ENCODE data around the gene RASA3. TPM values are rescaled to one million over a fixed set of nuclear protein-coding genes. Genes with fewer than 3 reads are reported as not detected.
A peak's percentile ranks its signal among the peaks of the same experiment; 100 is the strongest.
"Not testable (repeated sequence)": the region's sequence is repeated elsewhere in the genome, so short reads cannot be mapped to it uniquely, and the experiment has no call there.

The RASA3 gene
- total and polyA plus RNA-seq, 5 donors from 2014 or later: 93.8 to 265 (median 99.6) TPM

DNA sequence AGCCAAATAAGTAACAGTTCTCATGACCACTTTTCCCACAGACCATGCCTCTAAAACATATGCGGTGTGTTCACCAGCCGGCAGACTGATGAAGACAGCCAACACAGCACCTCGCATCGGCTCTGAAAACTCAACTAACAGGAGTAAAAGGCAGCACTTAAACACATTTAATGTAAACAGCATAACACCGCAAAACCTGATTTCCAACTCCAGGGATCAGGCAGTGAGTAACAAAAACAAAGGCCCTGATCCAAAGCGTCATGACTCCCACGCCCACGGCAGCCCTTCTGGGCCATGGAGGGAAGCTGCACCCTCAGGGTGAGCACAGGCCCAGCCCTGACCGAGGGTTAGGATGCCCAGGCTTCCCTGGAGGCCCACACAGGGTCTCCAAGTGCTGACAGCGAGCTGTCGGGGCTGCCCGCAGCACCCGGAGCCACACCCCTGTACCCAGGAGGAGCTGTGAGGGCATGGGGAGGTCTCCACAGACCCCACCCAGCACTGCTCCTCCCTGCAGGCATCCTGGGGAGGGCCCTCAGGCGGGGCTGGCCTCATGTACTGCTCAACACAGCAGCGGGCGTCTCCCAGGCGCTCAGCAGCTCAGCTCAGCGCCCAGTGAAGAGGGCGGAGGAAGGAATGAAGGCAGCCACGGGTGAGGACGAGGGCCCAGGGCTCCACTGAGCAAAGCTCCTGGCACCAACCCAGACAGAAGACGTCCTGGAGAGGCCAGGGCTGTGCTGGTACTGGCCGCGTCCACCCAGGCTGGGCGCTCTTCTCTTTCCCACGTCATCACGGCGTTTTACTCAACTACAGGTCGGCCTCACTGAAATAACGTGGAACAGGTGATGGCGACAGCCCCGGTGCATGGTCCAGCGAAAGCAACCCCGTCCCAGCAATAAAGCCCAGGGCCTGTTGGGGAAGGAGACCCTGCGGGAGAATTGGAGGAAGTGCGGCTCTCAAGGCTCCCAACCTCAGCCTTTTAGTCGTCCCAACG is 53.7 kb downstream of the RASA3 start:
- peak overlapping the region; percentile 33 for H3K27ac ChIP-seq (ENCODE audit: insufficient read depth, low read length, poor library complexity, severe bottlenecking)
- H3K4me1 Mint-ChIP-seq: peaks cover 5 to 67% (median 34%) of the 10 kb centered on the region in 4 donors
- H3K9me3 Mint-ChIP-seq: peaks cover 0 to 9% (median 0%) of the 10 kb centered on the region in 7 donors
- ATAC-seq (ENCODE audit: low read depth in 2 of 2) (peak in 1 of 2 donors; percentile 17), DNase-seq (no peak)
- H3K27me3 Mint-ChIP-seq: no peaks in the 10 kb centered on the region
- peaks cover 12% of the 10 kb centered on the region for H3K36me3 Mint-ChIP-seq
- H3K4me3 Mint-ChIP-seq: peak overlapping the region; percentile 29 to 60 (median 39)
- peaks cover 51% of the 10 kb centered on the region for H3K4me1 ChIP-seq (ENCODE audit: control insufficient read depth, insufficient read depth, low read length, poor library complexity, severe bottlenecking)
- no peak overlapping the region for H3K4me3 ChIP-seq (ENCODE audit: low read depth, low read length)
- H3K36me3 ChIP-seq (ENCODE audit: control insufficient read depth, insufficient read depth, low read length): peaks cover 69% of the 10 kb centered on the region
- H3K9me3 ChIP-seq (ENCODE audit: control insufficient read depth in 2 of 2, low read length in 2 of 2): no peaks in the 10 kb centered on the region
- no peaks in the 10 kb centered on the region for H3K27me3 ChIP-seq (ENCODE audit: control insufficient read depth, insufficient read depth, low read length)
- peak overlapping the region; percentile 57 to 84 (median 64) for H3K27ac Mint-ChIP-seq

DNA sequence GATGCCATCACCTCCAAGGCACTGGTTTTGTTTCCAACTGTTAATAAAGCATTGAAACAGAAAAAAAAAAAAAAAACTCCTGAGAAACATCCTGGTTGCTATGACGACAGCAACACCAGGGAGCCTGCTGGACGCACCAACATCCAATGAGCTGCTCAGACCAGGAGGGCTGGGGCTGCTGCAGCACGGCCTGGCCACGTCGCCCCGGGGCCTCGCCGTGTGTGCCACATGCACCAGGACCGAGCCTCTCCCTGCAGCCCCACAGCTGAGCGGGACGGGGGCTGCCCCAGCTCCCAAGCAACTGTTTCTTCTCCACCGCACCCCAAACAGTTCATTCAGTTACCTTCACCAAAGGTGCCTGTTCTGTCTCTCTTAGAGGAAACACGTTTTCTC is 54.5 kb downstream of the RASA3 start:
- no peaks in the 10 kb centered on the region for H3K9me3 ChIP-seq (ENCODE audit: control insufficient read depth in 2 of 2, low read length in 2 of 2)
- H3K27me3 ChIP-seq (ENCODE audit: control insufficient read depth, insufficient read depth, low read length): no peaks in the 10 kb centered on the region
- no peak overlapping the region for H3K4me3 ChIP-seq (ENCODE audit: low read depth, low read length)
- peaks cover 5 to 65% (median 31%) of the 10 kb centered on the region in 4 donors for H3K4me1 Mint-ChIP-seq
- H3K9me3 Mint-ChIP-seq: peaks cover 0 to 9% (median 0%) of the 10 kb centered on the region in 7 donors
- H3K4me1 ChIP-seq (ENCODE audit: control insufficient read depth, insufficient read depth, low read length, poor library complexity, severe bottlenecking): peaks cover 51% of the 10 kb centered on the region
- H3K36me3 Mint-ChIP-seq: peaks cover 12% of the 10 kb centered on the region
- peak overlapping the region in 1 of 3 donors; percentile 55 for H3K27ac Mint-ChIP-seq
- H3K27me3 Mint-ChIP-seq: no peaks in the 10 kb centered on the region
- ATAC-seq (ENCODE audit: low read depth in 2 of 2) (no peak), DNase-seq (no peak)
- H3K4me3 Mint-ChIP-seq: no peak overlapping the region
- H3K27ac ChIP-seq (ENCODE audit: insufficient read depth, low read length, poor library complexity, severe bottlenecking): peak overlapping the region; percentile 51
- peaks cover 74% of the 10 kb centered on the region for H3K36me3 ChIP-seq (ENCODE audit: control insufficient read depth, insufficient read depth, low read length)

GRCh38 chr13:114077099-114077932 is 55.1 kb downstream of the RASA3 start:
- Mint-ChIP-seq H3K4me3 (peak overlapping the region in 2 of 4 donors; percentile 19 to 73), H3K9me3 (peaks cover 0 to 9% (median 0%) of the 10 kb centered on the region in 7 donors), H3K27ac (peak overlapping the region in 2 of 3 donors; percentile 55 to 78), H3K27me3 (no peaks in the 10 kb centered on the region), H3K36me3 (peaks cover 19% of the 10 kb centered on the region), H3K4me1 (peaks cover 5 to 65% (median 30%) of the 10 kb centered on the region in 4 donors)
- ATAC-seq (ENCODE audit: low read depth in 2 of 2): no peak
- Histone ChIP-seq H3K4me1 (ENCODE audit: control insufficient read depth, insufficient read depth, low read length, poor library complexity, severe bottlenecking) (peaks cover 48% of the 10 kb centered on the region), H3K9me3 (ENCODE audit: control insufficient read depth in 2 of 2, low read length in 2 of 2) (no peaks in the 10 kb centered on the region), H3K36me3 (ENCODE audit: control insufficient read depth, insufficient read depth, low read length) (peaks cover 75% of the 10 kb centered on the region), H3K27ac (ENCODE audit: insufficient read depth, low read length, poor library complexity, severe bottlenecking) (peak overlapping the region; percentile 51), H3K27me3 (ENCODE audit: control insufficient read depth, insufficient read depth, low read length) (no peaks in the 10 kb centered on the region), H3K4me3 (ENCODE audit: low read depth, low read length) (no peak overlapping the region)
- DNase-seq: no peak

DNA sequence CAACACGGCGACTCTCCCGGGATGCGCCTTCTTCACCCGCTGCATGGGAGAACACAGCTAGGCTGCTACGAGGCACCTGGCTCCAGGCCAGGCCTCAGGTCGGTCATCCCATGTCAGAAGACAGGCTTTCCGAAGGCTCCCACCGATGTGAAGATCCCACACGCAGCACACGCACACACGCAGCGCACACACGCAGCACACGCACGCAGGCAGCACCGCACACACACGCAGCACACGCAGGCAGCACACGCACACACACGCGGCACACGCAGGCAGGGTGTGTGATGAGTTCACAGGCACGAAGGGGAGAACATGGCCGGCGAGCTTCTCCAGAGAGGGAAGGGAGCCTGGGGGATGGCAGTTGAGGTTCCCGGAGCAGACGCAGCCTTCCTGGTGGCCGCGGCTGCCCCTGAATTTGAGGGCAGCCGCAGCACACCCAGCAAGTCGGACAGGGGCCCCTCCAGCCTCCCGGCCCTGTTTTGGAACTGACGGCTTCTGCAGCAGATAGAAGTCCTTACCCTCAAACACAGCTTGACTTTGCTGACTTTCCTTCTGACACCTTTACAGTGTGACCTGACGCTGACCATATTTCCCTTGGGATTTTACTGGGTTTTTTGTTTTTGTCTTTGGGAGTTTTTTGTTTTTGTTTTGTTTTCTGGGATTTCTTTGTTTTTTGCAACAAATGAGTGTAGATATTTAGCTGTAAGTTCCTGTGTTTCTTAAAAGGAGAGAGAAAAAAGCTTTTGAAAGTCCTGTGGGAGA is 55.9 kb downstream of the RASA3 start:
- H3K9me3 Mint-ChIP-seq: peaks cover 0 to 8% (median 0%) of the 10 kb centered on the region in 7 donors
- Histone ChIP-seq H3K4me1 (ENCODE audit: control insufficient read depth, insufficient read depth, low read length, poor library complexity, severe bottlenecking) (peaks cover 40% of the 10 kb centered on the region), H3K4me3 (ENCODE audit: low read depth, low read length) (no peak overlapping the region), H3K9me3 (ENCODE audit: control insufficient read depth in 2 of 2, low read length in 2 of 2) (no peaks in the 10 kb centered on the region), H3K36me3 (ENCODE audit: control insufficient read depth, insufficient read depth, low read length) (peaks cover 75% of the 10 kb centered on the region), H3K27me3 (ENCODE audit: control insufficient read depth, insufficient read depth, low read length) (no peaks in the 10 kb centered on the region), H3K27ac (ENCODE audit: insufficient read depth, low read length, poor library complexity, severe bottlenecking) (no peak overlapping the region)
- H3K27me3 Mint-ChIP-seq: no peaks in the 10 kb centered on the region
- DNase-seq: no peak
- H3K27ac Mint-ChIP-seq: peak overlapping the region in 2 of 3 donors; percentile 58 to 78
- peaks cover 26% of the 10 kb centered on the region for H3K36me3 Mint-ChIP-seq
- peak overlapping the region in 2 of 4 donors; percentile 19 to 73 for H3K4me3 Mint-ChIP-seq
- no peak for ATAC-seq (ENCODE audit: low read depth in 2 of 2)
- H3K4me1 Mint-ChIP-seq: peaks cover 5 to 65% (median 33%) of the 10 kb centered on the region in 4 donors

GRCh38 chr13:114075811-114076210 is 56.6 kb downstream of the RASA3 start:
- not testable (repeated sequence) for H3K27ac ChIP-seq (ENCODE audit: insufficient read depth, low read length, poor library complexity, severe bottlenecking); H3K9me3 Mint-ChIP-seq; H3K27me3 Mint-ChIP-seq; ATAC-seq (ENCODE audit: low read depth in 2 of 2); DNase-seq; H3K9me3 ChIP-seq (ENCODE audit: control insufficient read depth in 2 of 2, low read length in 2 of 2); H3K4me3 ChIP-seq (ENCODE audit: low read depth, low read length); H3K27me3 ChIP-seq (ENCODE audit: control insufficient read depth, insufficient read depth, low read length); H3K4me3 Mint-ChIP-seq; H3K27ac Mint-ChIP-seq
- Histone ChIP-seq H3K36me3 (ENCODE audit: control insufficient read depth, insufficient read depth, low read length) (peaks cover 79% of the 10 kb centered on the region), H3K4me1 (ENCODE audit: control insufficient read depth, insufficient read depth, low read length, poor library complexity, severe bottlenecking) (peaks cover 34% of the 10 kb centered on the region)
- Mint-ChIP-seq H3K4me1 (peaks cover 5 to 65% (median 29%) of the 10 kb centered on the region in 4 donors), H3K36me3 (peaks cover 33% of the 10 kb centered on the region)

GRCh38 chr13:114074671-114075315 is 57.6 kb downstream of the RASA3 start:
- H3K4me3 Mint-ChIP-seq: no peak overlapping the region
- peaks cover 5 to 58% (median 28%) of the 10 kb centered on the region in 4 donors for H3K4me1 Mint-ChIP-seq
- Histone ChIP-seq H3K36me3 (ENCODE audit: control insufficient read depth, insufficient read depth, low read length) (peaks cover 74% of the 10 kb centered on the region), H3K4me1 (ENCODE audit: control insufficient read depth, insufficient read depth, low read length, poor library complexity, severe bottlenecking) (peaks cover 24% of the 10 kb centered on the region), H3K4me3 (ENCODE audit: low read depth, low read length) (no peak overlapping the region), H3K9me3 (ENCODE audit: control insufficient read depth in 2 of 2, low read length in 2 of 2) (no peaks in the 10 kb centered on the region), H3K27me3 (ENCODE audit: control insufficient read depth, insufficient read depth, low read length) (no peaks in the 10 kb centered on the region), H3K27ac (ENCODE audit: insufficient read depth, low read length, poor library complexity, severe bottlenecking) (no peak overlapping the region)
- no peak overlapping the region for H3K27ac Mint-ChIP-seq
- no peak for DNase-seq
- H3K27me3 Mint-ChIP-seq: no peaks in the 10 kb centered on the region
- no peak for ATAC-seq (ENCODE audit: low read depth in 2 of 2)
- peaks cover 33% of the 10 kb centered on the region for H3K36me3 Mint-ChIP-seq
- H3K9me3 Mint-ChIP-seq: peaks cover 0 to 6% (median 0%) of the 10 kb centered on the region in 7 donors

Measured in CD4-positive, CD25-positive, alpha-beta regulatory T cell (primary cell).